NT2/D1 (cell line): ENCODE data around the gene MEX3A.

Source experiments
- SUZ12 ChIP-seq: IDR thresholded peaks from 2 replicates; pipeline ENCODE4 v1.6.1; 2011; ENCODE audit not compliant: insufficient read length, insufficient read depth; ENCODE audit errors: extremely low read depth
- YY1 ChIP-seq: IDR thresholded peaks from 2 replicates; pipeline ENCODE4 v1.6.1; 2011; ENCODE audit not compliant: insufficient read length, insufficient read depth

GRCh38 chr1:156054500-156055280 is 27.6 kb downstream of the MEX3A start, which contains the start of gene LAMTOR2:
- no peak for TF ChIP-seq YY1
- TF ChIP-seq SUZ12 = no peak
